Lower lobe of right lung (tissue), 2 donors: Measurements from ENCODE around the gene NELFB. TPM values are rescaled to one million over a fixed set of nuclear protein-coding genes. Genes with fewer than 3 reads are reported as not detected.
"Not testable (repeated sequence)": the region's sequence is repeated elsewhere in the genome, so short reads cannot be mapped to it uniquely, and the experiment has no call there.

Experiments used
- ATAC-seq, 2 donors: fragments of 200-7000 bp; cut with Tn5 transposase; one replicate each; pipeline ENCODE4 v1.9.1; 2020 to 2022; ENCODE audit warnings: mild to moderate bottlenecking in 2 of 2, moderate library complexity in 2 of 2
- DNase-seq: peaks from one replicate; pipeline ENCODE4 v3.0.0-alpha.2; 2020
- H3K27ac ChIP-seq: fragments of 200-600 bp; one replicate; pipeline ENCODE4 v1.8.0; 2022
- H3K27me3 ChIP-seq: fragments of 200-600 bp; one replicate; pipeline ENCODE4 v1.8.0; 2022; ENCODE audit warnings: low read depth
- H3K36me3 ChIP-seq: fragments of 200-600 bp; one replicate; pipeline ENCODE4 v1.8.0; 2022; ENCODE audit warnings: mild to moderate bottlenecking
- H3K4me1 ChIP-seq: fragments of 200-600 bp; one replicate; pipeline ENCODE4 v1.8.0; 2022
- H3K4me3 ChIP-seq: fragments of 200-600 bp; one replicate; pipeline ENCODE4 v1.8.0; 2022; ENCODE audit warnings: mild to moderate bottlenecking
- H3K9me3 ChIP-seq: fragments of 200-600 bp; one replicate; pipeline ENCODE4 v1.8.0; 2022
- intact Hi-C: fragments of 100-400 bp; cut with DNase I; formaldehyde crosslinking; loops from one replicate; pipeline ENCODE4 v1.11.0; 2022
- total RNA-seq: library from RNA; stranded (reverse); fragmentation: NEBNext Ultra II Directional; extraction: Animal tissue kit (Norgen Biotek cat#: 25700); gene quantifications from one replicate; pipeline ENCODE4 v1.2.1, GENCODE V29; 2021
- TF ChIP-seq, protein P1 (sequence below): fragments of 200-600 bp; IDR thresholded peaks from one replicate; pipeline ENCODE4 v1.8.0; 2022; ENCODE audit warnings: antibody characterized with exemption, mild to moderate bottlenecking
- donor health status: DM: no; HTN: yes; CAD: no; lungs with severe emphysema.

Gene NELFB
- total RNA-seq, 1 donor from 2014 or later: 44.7 TPM

DNA sequence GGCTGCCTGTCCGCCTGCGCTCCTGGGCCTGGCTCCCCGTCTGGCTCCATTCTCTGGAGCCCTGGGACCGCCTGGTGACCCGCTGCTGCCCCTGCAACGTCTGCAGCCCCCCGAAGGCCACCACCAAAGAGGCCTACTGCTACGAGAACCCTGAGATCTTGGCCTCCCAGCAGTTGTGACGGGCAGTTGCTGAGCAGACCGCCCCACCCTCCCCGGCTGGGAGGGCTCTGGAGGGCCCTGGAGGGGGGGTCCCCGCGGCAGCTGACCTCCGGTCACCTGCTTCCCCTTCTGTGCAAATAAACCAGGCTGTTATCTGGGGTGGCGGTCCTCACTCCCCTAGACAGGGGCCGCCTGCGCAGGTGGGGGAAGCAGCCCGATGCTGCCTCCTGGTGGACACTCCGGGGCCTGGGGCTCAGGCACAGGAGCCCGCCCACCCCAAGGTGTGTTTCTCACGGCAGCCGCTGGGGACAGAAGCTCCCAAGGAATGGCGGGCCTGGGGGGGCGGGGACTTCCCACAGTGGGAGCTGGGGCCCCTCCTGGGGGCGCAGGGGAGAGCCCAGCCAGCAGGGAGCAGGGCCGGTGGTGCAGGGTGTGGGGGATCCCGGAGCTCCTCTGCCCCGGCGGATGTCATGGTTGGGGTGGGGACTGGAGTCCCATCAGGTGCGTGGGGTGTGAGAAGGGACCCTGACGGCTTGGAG lies 18.7 kb upstream of the NELFB start:
- no peak overlapping the region for H3K27ac ChIP-seq
- TF ChIP-seq, protein P1, sequence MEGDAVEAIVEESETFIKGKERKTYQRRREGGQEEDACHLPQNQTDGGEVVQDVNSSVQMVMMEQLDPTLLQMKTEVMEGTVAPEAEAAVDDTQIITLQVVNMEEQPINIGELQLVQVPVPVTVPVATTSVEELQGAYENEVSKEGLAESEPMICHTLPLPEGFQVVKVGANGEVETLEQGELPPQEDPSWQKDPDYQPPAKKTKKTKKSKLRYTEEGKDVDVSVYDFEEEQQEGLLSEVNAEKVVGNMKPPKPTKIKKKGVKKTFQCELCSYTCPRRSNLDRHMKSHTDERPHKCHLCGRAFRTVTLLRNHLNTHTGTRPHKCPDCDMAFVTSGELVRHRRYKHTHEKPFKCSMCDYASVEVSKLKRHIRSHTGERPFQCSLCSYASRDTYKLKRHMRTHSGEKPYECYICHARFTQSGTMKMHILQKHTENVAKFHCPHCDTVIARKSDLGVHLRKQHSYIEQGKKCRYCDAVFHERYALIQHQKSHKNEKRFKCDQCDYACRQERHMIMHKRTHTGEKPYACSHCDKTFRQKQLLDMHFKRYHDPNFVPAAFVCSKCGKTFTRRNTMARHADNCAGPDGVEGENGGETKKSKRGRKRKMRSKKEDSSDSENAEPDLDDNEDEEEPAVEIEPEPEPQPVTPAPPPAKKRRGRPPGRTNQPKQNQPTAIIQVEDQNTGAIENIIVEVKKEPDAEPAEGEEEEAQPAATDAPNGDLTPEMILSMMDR: peak; percentile 96

DNA sequence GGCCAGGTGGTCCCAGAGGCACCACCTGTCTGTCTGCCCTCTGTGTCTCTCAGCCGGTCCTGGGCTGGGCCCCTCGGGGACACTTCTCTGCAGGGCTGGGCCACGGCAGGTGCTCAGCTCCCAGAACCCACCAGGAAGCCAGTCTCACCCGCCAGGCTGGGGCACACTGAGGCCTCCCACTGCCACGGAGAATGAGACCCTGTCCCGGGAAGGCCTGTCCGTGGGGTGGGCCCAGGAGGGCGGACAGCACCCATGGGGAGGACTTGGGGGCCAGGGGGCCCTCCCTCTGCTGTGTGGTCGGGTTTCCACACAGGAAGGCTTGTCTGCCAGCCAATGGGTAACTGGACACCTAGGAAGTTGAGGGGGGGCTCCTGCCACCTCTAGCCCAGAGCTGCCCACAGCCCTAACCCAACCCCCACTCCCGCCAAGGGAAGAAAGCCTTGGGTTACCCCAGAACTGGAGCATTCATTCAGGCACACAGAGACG lies 18.1 kb upstream of the NELFB start:
- no peak for ATAC-seq
- Histone ChIP-seq H3K27me3 (peaks cover 26% of the 10 kb centered on the region), H3K27ac (no peak overlapping the region), H3K4me3 (no peak overlapping the region), H3K9me3 (no peaks in the 10 kb centered on the region), H3K36me3 (peaks cover 3% of the 10 kb centered on the region), H3K4me1 (peaks cover 39% of the 10 kb centered on the region)
- intact Hi-C loops: no loop called here
- no peak for DNase-seq
- TF ChIP-seq, protein P1: no peak

More for the DNA sequence above, 18.7 kb upstream of the NELFB start:
- Histone ChIP-seq H3K4me1 (peaks cover 37% of the 10 kb centered on the region), H3K9me3 (no peaks in the 10 kb centered on the region), H3K27me3 (peaks cover 32% of the 10 kb centered on the region), H3K36me3 (no peaks in the 10 kb centered on the region), H3K4me3 (peak overlapping the region; percentile 17)
- intact Hi-C loops: no loop called here
- ATAC-seq (peak; percentile 60 to 68), DNase-seq (peak; percentile 93)

DNA sequence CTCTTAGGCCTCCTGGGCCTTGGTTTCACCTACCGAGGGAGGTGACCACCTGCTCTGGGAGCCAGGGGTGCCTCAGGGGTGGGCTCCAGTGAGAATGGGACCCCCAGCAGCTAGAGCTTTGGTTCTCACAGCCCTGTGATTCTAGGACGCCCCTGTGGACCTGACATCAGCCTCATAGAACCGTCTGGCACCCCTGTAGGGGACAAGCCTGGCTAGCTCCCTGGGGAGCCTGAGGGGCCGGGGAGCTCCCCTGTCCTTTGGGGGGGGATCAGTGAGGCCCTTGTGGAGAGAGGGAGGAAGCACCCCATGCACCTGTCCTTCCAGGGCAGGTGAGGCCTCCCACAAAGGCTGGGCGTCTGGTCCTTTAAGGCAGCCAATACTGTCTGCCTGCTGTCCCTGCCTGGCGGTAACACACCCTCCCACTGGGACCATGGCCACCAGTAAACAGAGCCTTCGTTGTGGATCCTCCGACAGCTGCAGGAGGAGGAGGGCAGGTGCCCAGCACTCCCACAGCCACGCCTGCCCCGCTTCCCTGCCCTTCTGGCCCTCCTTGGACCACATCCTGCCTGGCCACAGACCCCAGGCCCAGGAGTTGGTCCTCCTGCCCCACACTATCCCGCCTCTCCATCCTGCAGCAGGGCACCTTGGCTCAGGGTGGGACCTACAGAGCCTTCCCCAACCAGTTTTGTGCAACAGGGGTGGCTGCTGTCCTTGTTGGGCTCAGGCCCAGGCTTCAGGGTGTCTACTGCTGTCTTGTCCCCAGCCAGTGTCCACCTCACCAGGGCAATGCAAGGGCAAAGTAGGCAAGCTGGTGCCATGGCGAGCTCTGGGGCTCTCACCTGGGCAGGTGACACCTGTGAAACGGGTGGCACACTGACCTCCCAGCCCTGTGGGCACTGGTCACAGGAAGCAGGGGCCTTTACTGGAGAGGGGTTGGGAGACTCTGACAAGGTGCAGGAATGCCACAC lies 17.1 kb upstream of the NELFB start:
- Histone ChIP-seq H3K4me1 (peaks cover 50% of the 10 kb centered on the region), H3K27me3 (peaks cover 15% of the 10 kb centered on the region), H3K4me3 (no peak overlapping the region), H3K27ac (peak overlapping the region; percentile 24), H3K9me3 (no peaks in the 10 kb centered on the region), H3K36me3 (peaks cover 14% of the 10 kb centered on the region)
- intact Hi-C loops: no loop called here
- TF ChIP-seq, protein P1: no peak
- DNase-seq: no peak
- no peak for ATAC-seq

DNA sequence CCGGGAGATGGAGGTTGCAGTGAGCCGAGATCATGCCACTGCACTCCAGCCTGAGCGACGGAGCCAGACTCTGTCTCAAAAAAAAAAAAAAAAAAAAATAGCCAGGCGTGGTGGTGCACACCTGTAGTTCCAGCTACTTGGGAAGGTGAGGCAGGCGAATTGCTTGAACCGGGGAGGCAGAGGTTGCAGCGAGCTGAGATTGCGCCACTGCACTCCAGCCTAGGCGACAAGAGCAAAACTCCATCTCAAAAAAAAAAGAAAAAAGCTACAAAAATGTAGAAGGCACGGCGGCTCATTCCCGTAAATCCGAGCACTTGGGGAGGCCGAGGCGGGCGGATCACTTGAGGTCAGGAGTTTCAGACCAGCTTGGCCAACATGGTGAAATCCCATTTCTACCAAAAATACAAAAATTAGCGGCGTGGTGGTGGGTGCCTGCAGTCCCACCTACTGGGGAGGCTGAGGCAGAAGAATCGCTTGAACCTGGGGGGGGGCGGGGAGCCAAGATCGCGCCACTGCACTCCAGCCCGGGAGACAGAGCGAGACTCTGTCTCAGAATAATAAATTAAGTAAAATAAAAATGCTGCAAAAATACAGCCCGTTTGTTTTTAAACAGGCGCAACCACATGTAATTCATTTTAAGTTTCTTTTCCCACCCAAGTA lies 15.5 kb upstream of the NELFB start:
- DNase-seq, intact Hi-C loops, H3K9me3 ChIP-seq, ATAC-seq, H3K27me3 ChIP-seq: not testable (repeated sequence)
- Histone ChIP-seq H3K36me3 (peaks cover 23% of the 10 kb centered on the region), H3K27ac (peak overlapping the region; percentile 98), H3K4me3 (peak overlapping the region; percentile 93), H3K4me1 (peaks cover 59% of the 10 kb centered on the region)

DNA sequence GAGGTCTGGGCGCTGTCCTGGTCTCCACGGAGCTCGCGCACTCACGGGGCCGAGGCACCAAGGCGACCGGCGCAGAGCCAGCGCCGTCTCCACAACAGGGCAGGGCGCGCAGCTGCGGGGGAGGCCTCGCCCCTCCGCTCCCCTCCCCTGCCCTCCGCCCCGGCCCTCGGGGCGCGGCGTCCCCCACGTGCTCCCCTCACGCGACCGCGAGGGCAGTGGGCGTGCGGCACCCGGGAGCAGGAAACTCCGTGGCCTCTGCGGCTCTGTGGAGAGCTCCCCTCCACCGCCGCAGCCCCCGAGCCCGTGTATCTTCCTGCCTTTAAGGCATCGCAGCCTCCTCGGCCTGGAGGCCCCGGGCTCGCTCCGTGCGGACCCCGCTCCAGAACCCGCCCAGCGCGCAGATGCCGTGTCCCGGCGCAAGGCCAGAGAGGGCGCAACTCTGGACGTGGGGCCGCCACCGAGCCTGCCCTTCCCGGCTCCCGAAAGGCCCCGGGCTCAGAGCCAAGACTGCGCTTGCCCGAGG lies 14.7 kb upstream of the NELFB start:
- H3K4me1 ChIP-seq: peaks cover 59% of the 10 kb centered on the region
- H3K27ac ChIP-seq: peak overlapping the region; percentile 98
- intact Hi-C loops: no loop called here
- DNase-seq (peak; percentile 90), ATAC-seq (peak; percentile 74 to 76)
- H3K27me3 ChIP-seq: no peaks in the 10 kb centered on the region
- H3K9me3 ChIP-seq: no peaks in the 10 kb centered on the region
- H3K36me3 ChIP-seq: peaks cover 23% of the 10 kb centered on the region
- TF ChIP-seq, protein P1: peak; percentile 7
- peak overlapping the region; percentile 93 for H3K4me3 ChIP-seq
